PC-3 (cell line): Measurements from ENCODE around the gene CEP85. TPM values are rescaled to one million over a fixed set of nuclear protein-coding genes. Genes with fewer than 3 reads are reported as not detected.

Experiments
- ATAC-seq: fragments of 200-7000 bp; cut with Tn5 transposase; 2 replicates; pipeline ENCODE4 v1.9.1; 2020; ENCODE audit warnings: mild to moderate bottlenecking, moderate library complexity
- BruUV-seq: library from RNA; stranded (reverse); fragments of 400-500 nt; replicated peaks from 2 replicates; lab custom pipeline; 2021; lab: Mats Ljungman, UMichigan
- CTCF ChIA-PET: fragments of 300-600 bp; sonication (Branson Sonifier 250); formaldehyde crosslinking; loops from one replicate; lab custom pipeline; 2022; ENCODE audit warnings: antibody characterized with exemption; lab: Charles Lee
- POLR2A ChIA-PET: fragments of 300-600 bp; sonication (Branson Sonifier 250); formaldehyde crosslinking; loops from one replicate; lab custom pipeline; 2022; ENCODE audit warnings: antibody characterized with exemption; ENCODE audit not compliant: unreplicated experiment; lab: Charles Lee
- DNase-seq: peaks from one replicate; pipeline ENCODE4 v3.0.0-alpha.2; 2015
- H2AFZ ChIP-seq: fragments of 300-600 bp; sonication (generic); 2 replicates; pipeline ENCODE4 v1.6.0; 2016; ENCODE audit warnings: antibody characterized with exemption, low read length
- H3F3A ChIP-seq: fragments of 300-600 bp; sonication (generic); one replicate; pipeline ENCODE4 v1.6.0; 2017; ENCODE audit warnings: antibody characterized with exemption, low read length, control low read depth, mild to moderate bottlenecking; ENCODE audit not compliant: unreplicated experiment
- H3K27ac ChIP-seq: fragments of 300-600 bp; sonication (generic); 2 replicates; pipeline ENCODE4 v1.5.1; 2016; ENCODE audit warnings: mild to moderate bottlenecking, low read length
- H3K27me3 ChIP-seq: fragments of 300-600 bp; sonication (generic); 2 replicates; pipeline ENCODE4 v1.6.1; 2016; ENCODE audit warnings: low read length, mixed read lengths
- H3K36me3 ChIP-seq: fragments of 300-600 bp; sonication (generic); 2 replicates; pipeline ENCODE4 v1.6.1; 2016; ENCODE audit warnings: low read depth, mixed run types, low read length, mixed read lengths
- H3K4me1 ChIP-seq: fragments of 300-600 bp; sonication (generic); 2 replicates; pipeline ENCODE4 v1.5.1; 2016; ENCODE audit warnings: low read length; ENCODE audit not compliant: insufficient read depth
- H3K4me2 ChIP-seq: fragments of 300-600 bp; sonication (generic); 2 replicates; pipeline ENCODE4 v1.6.0; 2016; ENCODE audit warnings: low read length
- H3K4me3 ChIP-seq: fragments of 300-600 bp; sonication (generic); 2 replicates; pipeline ENCODE4 v1.5.1; 2016; ENCODE audit warnings: mild to moderate bottlenecking, low read length, mixed read lengths
- H3K79me2 ChIP-seq: fragments of 300-600 bp; sonication (generic); 2 replicates; pipeline ENCODE4 v1.6.1; 2017; ENCODE audit warnings: low read length, mixed read lengths
- H3K9ac ChIP-seq: fragments of 300-600 bp; sonication (generic); 2 replicates; pipeline ENCODE4 v1.6.0; 2016; ENCODE audit warnings: mild to moderate bottlenecking, low read length
- H3K9me2 ChIP-seq: fragments of 300-600 bp; sonication (generic); replicated peaks from 2 replicates; pipeline ENCODE4 v1.6.1; 2016; ENCODE audit warnings: mixed run types, low read length, mixed read lengths
- H3K9me3 ChIP-seq: fragments of 300-600 bp; sonication (generic); 2 replicates; pipeline ENCODE4 v1.6.1; 2016; ENCODE audit warnings: low read length, mixed read lengths
- H4K20me1 ChIP-seq: fragments of 300-600 bp; sonication (generic); 2 replicates; pipeline ENCODE4 v1.6.1; 2016; ENCODE audit warnings: low read length, mixed read lengths
- CTCF ChIP-seq: fragments of 300-600 bp; sonication (generic); conservative IDR thresholded peaks from 2 replicates; pipeline ENCODE4 v1.5.1; 2017; ENCODE audit warnings: antibody characterized with exemption, low read depth, mild to moderate bottlenecking, low read length
- EZH2 ChIP-seq: fragments of 300-600 bp; sonication (generic); IDR thresholded peaks from one replicate; pipeline ENCODE4 v1.6.1; 2017; ENCODE audit warnings: antibody characterized with exemption, mild to moderate bottlenecking, low read length; ENCODE audit not compliant: unreplicated experiment
- EZH2phosphoT487 ChIP-seq: fragments of 300-600 bp; sonication (generic); IDR thresholded peaks from 2 replicates; pipeline ENCODE4 v1.6.1; 2018; ENCODE audit warnings: mild to moderate bottlenecking, antibody characterized with exemption, low read length, borderline replicate concordance
- intact Hi-C: fragments of 100-400 bp; cut with micrococcal nuclease; formaldehyde crosslinking; loops from 2 replicates; pipeline ENCODE4 v1.9.0; 2023
- total RNA-seq: library from RNA; depleted of rRNA; stranded (reverse); fragments of >200 nt; gene quantifications from 2 replicates; pipeline ENCODE4 v1.2.3, GENCODE V29; 2014

The CEP85 gene
- total RNA-seq, 1 experiment from 2014 or later: 30.6 TPM

DNA sequence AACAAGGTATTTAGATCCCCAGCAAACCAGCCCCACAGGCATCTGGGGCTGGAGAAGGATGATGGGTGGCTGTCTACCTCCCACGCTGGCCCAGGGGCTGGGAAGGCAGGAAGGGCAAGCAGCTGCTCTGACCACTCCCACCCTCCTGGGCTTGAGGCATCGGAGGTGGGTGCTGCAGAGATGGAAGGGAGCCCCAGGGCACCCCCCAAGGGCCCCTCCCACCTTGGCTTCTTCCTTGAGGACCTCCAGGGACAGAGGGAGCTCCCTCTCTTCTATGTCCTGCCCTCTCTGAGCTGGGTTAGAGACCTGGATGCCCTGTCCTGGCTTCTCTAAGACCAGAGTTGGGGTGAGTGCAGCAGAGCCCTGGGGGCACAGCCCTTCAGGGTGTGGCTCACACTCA lies 86.9 kb downstream of the CEP85 start:
- Histone ChIP-seq H3K9ac (no peak overlapping the region), H3K27me3 (no peaks in the 10 kb centered on the region), H4K20me1 (no peaks in the 10 kb centered on the region), H3K36me3 (no peaks in the 10 kb centered on the region), H3K27ac (no peak overlapping the region), H3K4me1 (no peaks in the 10 kb centered on the region), H3K4me2 (no peak overlapping the region), H2AFZ (no peak overlapping the region), H3K9me2 (no peaks in the 10 kb centered on the region), H3K79me2 (no peaks in the 10 kb centered on the region), H3K9me3 (no peaks in the 10 kb centered on the region), H3K4me3 (no peak overlapping the region), H3F3A (no peaks in the 10 kb centered on the region)
- DNase-seq (no peak), ATAC-seq (no peak)
- BruUV-seq: no TSS peak
- TF ChIP-seq EZH2 (no peak), EZH2phosphoT487 (no peak), CTCF (no peak)
- POLR2A ChIA-PET: interaction anchor here (0.6 kb wide), 1 partner anchor 35 kb away, joined by 4 read pairs; no protein-coding TSS in a partner anchor
- CTCF ChIA-PET: interaction anchor here (1.0 kb wide), 1 partner anchor 45 kb away, joined by 6 read pairs; no protein-coding TSS in a partner anchor
- intact Hi-C loops: loop anchor here (1.0 to 5.0 kb wide), 6 partner anchors 18 to 152 kb away; partner anchors contain the start of genes CEP85 and ZNF593

DNA sequence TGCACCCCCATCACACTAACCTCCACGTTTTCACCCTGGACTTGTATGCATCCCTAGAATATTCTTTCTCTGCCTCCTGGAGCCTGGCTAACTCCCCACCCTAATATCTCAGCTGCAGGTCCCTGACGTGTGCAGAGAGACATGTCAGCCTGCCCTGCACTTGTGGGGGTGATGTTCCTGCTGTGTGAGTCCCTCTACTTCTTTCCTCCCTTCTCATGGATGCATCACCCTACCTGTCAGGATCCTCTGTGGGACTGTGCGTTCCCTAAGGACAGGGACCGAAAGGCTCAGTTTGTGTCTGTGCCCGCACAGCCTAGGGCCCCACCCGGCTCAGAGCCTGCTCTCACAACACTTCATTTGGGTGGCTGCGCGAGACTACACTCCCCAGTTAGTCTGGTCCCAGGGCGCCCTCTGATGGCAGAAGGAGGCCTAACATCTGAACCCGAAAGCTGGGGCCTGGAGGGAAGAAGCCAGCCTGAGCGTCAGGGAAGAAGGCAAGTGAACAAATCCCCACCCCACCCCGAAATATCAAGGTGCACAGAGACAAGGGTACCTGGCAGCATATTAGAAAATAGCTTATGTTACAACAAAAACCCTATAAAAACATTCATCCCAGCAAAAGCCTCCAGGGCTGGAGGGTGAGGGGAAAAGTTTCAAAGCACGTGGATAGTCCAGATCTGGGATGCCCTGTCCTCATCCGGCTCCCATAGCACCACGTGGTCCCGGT lies 87.5 kb downstream of the CEP85 start:
- Histone ChIP-seq H3K27me3 (no peaks in the 10 kb centered on the region), H3K4me3 (no peak overlapping the region), H3K27ac (no peak overlapping the region), H3K4me1 (no peaks in the 10 kb centered on the region), H3K36me3 (no peaks in the 10 kb centered on the region), H2AFZ (no peak overlapping the region), H3K9me2 (no peaks in the 10 kb centered on the region), H3K9ac (no peak overlapping the region), H4K20me1 (no peaks in the 10 kb centered on the region), H3F3A (no peaks in the 10 kb centered on the region), H3K9me3 (no peaks in the 10 kb centered on the region), H3K79me2 (no peaks in the 10 kb centered on the region), H3K4me2 (no peak overlapping the region)
- POLR2A ChIA-PET: no interaction called here
- intact Hi-C loops: loop anchor here (1.0 to 5.0 kb wide), 6 partner anchors 19 to 152 kb away; partner anchors contain the start of genes CEP85 and ZNF593
- no TSS peak for BruUV-seq
- TF ChIP-seq EZH2: no peak
- TF ChIP-seq CTCF: peak; percentile 88
- ATAC-seq: peak; percentile 98
- DNase-seq: peak; percentile 92
- CTCF ChIA-PET: interaction anchor here (0.6 to 1.0 kb wide), 6 partner anchors 33 to 65 kb away, joined by 3 to 6 read pairs (median 4); partner anchors contain the start of gene SH3BGRL3

GRCh38 chr1:26322042-26322331 lies 88.0 kb downstream of the CEP85 start:
- CTCF ChIA-PET: interaction anchor here (0.6 to 1.0 kb wide), 6 partner anchors 33 to 65 kb away, joined by 3 to 6 read pairs (median 4); partner anchors contain the start of gene SH3BGRL3

More at GRCh38 chr1:26322042-26322331, 88.0 kb downstream of the CEP85 start:
- DNase-seq: no peak
- H2AFZ ChIP-seq: no peak overlapping the region
- no peaks in the 10 kb centered on the region for H3K27me3 ChIP-seq
- no peaks in the 10 kb centered on the region for H4K20me1 ChIP-seq
- H3K4me2 ChIP-seq: no peak overlapping the region
- H3K9me3 ChIP-seq: no peaks in the 10 kb centered on the region
- no peaks in the 10 kb centered on the region for H3K79me2 ChIP-seq
- H3F3A ChIP-seq: no peaks in the 10 kb centered on the region
- POLR2A ChIA-PET: no interaction called here
- H3K4me1 ChIP-seq: no peaks in the 10 kb centered on the region
- intact Hi-C loops: loop anchor here (5.0 kb wide), 1 partner anchor 90 kb away; the partner anchor contains the start of gene CEP85
- no peak overlapping the region for H3K4me3 ChIP-seq
- no peaks in the 10 kb centered on the region for H3K36me3 ChIP-seq
- no peak overlapping the region for H3K9ac ChIP-seq
- no peak for ATAC-seq
- BruUV-seq: no TSS peak
- TF ChIP-seq EZH2phosphoT487: no peak
- TF ChIP-seq CTCF: no peak
- TF ChIP-seq EZH2: no peak
- H3K9me2 ChIP-seq: no peaks in the 10 kb centered on the region
- H3K27ac ChIP-seq: no peak overlapping the region
